ENCODE measurements around the gene DBH.
"Not testable (repeated sequence)": the region's sequence is repeated elsewhere in the genome, so short reads cannot be mapped to it uniquely, and the experiment has no call there.

The DBH gene

DNA sequence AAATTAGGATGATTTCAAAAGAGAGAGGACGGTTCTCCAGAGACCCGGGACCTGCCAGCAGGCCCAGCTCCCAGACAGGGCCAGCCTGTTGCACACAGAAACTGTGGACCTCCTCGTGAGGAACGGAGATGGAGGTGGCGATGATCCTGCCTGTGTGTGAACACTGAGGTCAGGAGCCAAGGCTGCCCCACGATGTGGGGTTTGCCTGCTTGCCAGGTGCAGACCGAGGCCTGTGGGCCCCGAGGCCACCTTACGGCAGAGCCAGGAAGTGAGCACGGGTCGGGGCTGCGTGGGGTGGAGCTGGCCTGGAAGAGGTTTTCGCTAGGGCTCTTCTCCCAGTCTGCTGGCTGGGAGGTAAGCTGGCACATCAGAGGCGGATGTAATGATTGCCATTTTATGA, 31.3 kb upstream of the DBH start:
- DNase-seq = no peak

DNA sequence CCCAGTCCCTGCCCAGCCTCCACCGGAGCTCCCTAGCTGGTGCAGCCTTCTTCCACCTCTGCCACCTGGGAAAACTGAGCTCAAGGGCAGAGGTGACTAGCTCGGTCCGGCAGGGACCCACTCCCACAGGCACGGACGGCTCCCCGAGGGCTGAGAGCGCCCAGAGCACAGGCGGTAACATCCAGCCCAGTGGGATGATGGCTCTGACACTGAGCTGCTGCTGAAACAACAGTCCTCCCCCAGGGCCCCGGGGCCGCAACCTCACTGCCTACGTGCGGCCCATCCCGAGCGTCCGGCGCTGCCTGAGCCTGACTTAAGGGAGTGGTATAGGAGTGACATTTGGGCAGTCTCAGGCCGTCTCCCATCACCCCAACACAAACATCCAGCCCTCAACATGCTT, 30.7 kb upstream of the DBH start:
- no peak for DNase-seq

DNA sequence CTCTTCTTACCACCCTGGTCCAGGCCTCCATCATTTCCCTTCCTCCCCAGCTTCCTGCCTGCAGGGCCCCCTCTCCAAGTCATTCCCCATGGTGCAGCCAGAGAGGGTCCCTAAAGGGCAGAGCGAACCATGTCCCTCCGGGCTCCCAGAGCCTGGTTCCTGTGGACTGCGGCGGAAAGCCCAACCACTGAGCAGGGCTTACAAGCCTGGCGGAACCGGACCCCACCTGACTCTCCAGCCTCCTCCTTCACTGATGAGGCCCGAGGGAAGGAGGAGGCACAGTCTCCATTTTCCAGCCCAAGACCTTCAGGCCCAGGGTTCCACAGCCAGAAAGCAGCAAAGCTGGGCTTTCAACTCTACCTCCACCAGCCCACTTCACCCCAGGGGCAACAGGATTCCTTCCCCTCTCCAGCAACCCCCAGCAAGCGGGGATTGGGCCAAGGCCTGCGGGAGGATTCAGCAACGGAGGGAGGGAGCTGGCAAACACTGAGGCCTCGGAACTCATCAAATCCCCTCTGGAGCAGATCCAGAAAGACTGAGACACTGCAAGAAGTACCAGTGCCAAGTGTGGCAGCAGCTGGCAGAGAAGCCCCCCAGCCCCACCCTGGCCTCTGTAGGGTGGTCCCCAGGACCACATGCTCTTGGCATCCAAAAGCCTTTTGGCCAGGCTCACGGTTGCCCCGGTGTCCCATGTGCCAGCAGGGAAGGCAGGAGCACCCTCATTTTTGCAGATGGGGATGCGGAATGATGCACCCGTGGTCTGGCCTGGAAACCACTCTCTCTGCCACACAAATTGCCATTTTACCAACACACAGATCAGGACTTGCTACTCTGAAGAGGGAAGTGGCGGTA, 30.1 kb upstream of the DBH start:
- DNase-seq = no peak

DNA sequence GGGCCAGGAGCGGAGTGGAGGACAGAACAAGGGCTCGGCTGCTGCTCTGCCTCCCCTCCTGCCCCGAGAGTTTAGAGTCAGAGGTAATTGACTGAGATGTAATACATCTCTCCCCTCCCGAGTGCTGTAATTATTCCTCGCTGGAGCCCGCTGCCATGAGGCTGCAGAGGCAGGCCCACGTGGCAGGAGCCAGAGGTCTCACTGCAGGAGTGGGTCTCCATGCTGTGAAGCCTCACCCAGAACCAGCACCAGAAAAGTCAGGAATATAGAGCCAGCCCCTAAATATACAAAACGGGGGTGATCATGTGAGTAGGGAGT, 29.5 kb upstream of the DBH start:
- DNase-seq = no peak

DNA sequence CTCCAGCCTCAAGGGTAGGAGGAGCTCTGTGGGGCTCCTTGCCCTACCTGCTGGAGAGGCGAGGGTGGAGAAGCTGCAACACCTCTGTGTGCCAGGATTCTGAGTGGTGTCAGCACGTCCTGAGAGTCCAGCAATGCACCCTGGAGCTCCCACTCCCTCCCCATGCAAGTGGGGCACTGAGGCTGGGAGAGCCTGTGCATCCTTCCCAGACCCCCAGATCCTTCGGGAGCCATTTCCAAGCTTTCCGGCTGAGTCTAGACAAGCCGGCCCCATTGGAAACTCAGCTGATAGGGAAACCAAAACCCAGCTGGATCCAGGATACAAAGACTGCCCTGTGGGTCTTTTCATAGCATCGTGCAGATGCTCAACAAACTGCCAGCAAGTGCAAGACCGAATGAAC, 28.8 kb upstream of the DBH start:
- DNase-seq = no peak

DNA sequence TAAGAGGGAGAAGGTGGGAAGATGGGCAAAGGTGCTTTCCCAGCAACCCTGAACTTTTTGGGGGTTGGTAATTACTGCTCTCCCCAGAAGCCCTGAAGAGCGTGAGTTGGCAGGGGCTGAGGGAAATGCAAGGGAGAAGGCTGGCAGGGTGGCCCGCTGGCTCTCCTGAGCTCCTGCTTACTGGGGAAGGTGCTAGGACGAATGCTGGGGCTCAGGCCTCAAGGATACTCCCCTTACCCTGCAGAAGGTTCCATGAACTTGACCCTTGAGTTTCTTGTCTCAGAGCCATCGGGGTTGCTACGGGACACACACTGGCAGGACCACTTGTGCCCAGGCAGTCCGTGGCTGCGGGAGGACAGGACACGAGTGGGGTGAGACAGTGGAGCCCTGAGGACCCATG, 28.2 kb upstream of the DBH start:
- no peak for DNase-seq

DNA sequence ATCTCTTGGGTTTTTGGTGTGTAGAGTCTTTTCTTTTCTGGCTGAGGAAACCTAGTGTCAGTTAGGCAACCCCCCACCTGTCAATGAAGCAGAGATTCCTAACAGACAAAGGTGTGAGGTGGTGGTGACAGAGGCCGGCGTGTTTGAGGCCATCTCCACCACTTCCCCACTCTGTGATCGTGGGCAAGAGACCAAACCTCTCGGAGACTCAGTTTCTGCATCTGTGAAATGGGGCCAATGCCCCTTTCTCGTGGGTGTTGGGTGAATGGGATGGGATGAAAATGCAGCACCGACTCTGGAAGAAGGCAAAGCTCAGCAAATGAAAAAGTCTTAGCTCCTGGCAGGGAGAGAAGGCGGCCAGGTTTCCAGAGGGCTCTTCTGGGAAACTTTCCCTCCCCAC, 27.8 kb upstream of the DBH start:
- no peak for DNase-seq

DNA sequence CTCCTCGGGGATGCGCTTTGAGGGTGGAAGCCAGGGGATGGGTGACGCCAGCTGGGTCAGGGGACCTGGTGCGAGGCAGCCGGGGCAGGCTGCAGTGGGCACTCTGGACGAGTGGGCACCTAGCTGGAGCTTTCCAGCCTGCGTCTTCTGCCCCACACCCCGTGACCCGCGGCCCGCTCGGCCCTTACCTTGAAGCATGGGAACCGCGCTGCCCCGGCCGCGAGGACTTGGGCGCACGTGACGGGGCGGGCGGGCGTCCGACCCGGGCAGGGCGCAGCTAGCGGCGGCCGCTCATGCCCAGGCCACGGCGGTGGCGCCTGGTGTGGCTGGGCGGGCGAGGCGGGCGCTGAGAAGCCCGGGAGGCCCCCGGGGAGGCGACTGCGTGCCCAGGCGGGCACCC, 27.3 kb upstream of the DBH start:
- no peak for DNase-seq

DNA sequence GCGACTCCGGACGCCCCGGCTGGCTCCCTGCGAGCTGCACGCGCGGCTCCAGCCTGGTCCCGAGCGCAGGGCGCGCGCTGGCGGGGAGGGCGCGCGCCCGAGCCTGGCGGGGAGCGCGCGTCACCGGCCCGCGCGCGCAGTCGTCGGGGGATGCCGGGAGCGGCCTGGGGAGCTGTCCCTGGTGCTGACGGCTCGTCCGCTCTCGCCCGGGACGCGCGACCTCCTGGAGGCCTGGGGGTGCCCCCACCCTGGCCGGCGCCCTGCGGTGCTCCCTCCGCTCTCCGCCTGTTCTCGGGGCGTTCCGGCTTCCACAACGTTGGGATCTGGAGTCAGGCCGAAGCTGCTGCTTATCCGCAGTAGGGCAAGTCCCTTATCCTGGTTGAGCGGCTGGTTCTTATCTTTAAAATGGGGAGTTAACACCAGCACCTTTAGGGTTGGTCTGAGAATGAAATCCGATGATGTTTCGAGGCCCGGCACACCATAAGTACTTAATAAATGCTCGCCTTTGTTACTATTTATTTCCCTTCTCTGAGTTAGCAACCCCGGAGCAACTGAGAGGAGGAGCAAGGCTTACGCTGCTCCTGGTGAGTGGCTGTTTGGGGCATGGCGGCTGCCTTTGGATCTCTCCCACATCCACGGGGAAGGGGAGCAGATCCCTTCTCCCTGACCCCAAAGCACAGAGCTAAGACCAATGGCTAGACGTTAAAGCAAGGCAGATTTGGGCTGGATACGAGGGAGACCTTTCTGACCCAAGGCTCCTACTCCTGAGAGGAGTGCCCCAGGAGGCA, 26.7 kb upstream of the DBH start, which contains the start of gene FAM163B:
Gene FAM163B, minus strand, starts transcription at position 79 of the 788 bp plus-strand sequence. CDS start 29,166 bp downstream, outside the sequence.
- no peak for DNase-seq

DNA sequence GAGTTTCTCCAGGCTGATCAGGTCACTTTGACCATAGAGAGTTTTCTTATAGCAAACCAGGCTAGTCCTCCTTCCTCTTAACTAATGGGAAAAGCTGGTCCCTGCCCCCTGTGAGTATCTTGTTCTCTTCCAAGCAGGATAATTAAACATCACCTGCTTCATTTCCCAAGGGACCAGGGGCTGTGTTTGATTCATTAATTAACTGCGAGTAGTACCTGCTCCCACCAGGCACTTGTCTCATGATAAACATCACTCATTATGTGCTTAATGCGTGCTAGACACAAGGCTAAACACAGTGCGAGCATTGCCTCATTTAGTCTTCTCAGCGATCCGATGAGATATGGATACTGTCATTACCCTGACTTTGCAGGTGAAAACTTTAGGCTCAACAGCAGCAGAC, 25.3 kb upstream of the DBH start:
- DNase-seq = no peak

DNA sequence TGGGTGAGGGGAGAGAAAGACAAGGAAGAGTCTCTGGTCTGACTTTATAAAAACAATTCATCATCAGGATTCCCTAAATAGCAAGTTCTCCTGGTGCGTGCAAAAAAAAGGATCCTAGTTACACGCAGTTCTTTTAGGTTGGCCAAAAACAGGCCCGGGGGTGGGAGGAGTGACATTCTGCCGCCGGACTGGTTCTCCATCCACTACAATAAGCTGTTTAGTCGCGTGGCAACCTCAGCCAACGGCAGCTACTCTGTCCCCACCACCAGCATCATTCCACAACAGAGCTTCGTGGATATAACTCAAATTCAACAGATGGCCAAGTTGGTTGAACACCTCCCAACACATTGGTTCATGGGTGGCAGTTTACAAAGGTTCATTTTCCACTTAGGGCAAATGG, 24.1 kb upstream of the DBH start:
- DNase-seq = no peak

DNA sequence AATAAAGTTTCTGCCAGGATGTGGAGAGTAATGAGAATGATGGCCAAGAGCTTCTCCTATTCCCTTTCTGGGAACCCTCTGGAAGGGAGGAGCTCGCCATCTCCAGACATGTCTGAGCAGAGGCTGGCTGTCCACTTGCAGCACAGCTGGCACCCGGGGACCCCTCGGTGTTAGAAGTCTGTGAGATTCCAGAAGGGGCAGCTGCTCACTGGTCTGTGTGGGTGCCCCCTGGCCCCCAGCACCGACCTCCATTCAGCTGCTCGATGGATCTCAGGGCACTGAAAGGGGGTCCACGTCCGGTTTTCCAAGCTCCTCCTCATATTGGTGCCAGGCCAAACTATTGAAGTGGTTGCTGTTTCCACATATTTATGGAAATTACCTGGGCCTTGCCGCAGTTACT, 23.3 kb upstream of the DBH start:
- no peak for DNase-seq

DNA sequence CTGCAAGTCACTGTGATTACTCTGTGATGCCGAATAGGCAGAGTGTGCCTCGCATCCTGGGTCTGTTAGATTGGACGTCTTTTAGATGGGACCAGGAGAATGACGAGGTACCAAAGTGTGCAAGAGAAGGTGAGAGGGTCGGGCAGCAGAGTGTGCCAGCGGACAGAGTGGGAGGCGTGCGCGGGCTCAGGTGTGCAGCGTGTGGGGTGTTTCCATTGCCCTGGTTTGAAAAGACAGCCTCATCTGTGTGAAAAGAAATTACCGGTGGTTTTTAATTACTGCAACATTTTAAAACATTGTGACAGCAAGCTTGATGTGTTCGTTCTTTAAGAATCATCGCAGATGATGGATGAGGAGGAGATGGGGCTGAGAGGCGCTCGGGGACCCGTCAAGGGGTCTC, 22.7 kb upstream of the DBH start:
- no peak for DNase-seq

DNA sequence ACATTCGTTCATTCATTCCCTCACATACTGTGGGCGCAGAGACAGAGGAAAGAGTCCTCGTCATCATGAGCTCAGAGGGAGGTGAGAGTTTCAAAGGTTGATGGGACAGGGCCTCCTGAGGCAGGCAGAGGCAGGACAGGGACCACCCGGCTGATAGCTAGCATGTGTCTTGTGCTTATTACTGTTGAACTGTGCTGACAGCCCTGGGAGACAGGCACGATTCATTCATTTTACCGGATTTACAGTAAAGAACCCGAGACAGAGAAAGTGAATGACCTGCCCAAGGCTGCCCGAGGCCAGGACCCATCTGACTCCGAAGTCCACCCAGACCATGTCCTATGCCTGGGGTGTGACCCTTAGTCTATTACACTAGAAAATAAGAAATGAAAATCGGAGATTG, 22.1 kb upstream of the DBH start:
- DNase-seq = no peak

DNA sequence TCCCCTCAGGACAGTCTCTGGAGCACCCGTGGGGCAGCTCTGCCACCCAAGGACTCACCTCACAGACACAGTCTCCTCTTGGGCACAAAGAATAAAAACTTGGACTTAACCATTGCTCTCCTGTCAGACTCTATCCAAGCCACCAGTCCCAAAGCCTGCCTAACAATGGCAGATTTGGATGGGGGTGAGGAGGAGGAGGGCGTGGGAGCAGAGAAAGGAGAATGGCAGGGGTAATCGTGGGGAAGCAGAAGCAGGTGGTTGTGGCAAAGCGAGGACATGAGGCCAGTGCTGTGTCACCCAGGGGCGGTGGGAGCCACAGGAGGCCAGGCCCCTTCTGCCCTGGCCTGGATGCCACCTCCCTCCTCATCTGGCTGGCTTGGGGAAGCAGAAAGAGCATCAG, 21.5 kb upstream of the DBH start:
- DNase-seq = no peak

DNA sequence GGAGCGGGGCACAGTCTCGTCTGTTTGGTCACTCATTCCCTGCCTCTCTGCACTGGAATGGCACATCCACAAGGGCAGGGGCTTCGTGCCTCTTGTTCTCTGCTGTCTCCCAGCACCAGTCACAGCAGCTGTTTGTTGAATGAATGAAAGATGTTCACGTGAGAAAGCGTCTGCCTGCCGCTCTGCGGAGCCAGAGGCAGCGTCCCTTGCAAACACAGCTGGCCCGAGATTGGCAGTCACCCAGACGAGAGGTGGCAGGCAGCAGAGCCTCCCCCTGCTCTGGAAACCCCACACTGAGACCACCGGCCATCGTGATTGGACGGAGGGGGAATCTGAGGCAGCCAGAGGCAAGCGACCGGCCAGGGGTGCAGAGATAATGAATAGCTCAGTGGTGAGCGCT, 21.0 kb upstream of the DBH start:
- DNase-seq = no peak

DNA sequence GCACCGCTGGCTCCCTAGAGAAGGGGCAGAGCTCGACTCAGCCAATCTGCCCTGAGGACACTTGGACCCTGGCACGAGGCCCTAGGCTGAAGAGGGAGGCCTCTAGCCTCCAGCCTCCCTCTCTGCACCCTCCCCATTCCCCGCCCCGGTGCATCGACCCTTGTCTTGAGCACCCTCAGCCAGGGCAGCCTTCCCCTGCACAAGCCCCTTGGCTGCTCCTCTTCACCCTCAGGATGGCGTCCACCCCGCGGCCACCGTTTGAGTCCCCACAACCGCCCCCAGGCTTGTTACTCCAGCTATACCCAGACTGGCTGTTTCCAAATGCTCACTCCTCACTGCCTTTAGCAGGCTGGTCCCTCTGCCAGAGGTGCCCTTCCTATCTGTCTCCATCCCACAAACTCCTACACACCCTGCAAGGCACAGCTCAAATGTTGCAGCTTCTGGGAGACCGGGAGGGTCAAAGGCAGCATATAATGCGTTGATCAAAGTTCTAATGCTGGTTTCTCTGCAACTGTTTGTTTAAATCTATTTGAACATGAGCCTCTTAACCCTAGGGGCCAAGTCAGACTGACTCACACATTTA, 20.5 kb upstream of the DBH start:
- no peak for DNase-seq

DNA sequence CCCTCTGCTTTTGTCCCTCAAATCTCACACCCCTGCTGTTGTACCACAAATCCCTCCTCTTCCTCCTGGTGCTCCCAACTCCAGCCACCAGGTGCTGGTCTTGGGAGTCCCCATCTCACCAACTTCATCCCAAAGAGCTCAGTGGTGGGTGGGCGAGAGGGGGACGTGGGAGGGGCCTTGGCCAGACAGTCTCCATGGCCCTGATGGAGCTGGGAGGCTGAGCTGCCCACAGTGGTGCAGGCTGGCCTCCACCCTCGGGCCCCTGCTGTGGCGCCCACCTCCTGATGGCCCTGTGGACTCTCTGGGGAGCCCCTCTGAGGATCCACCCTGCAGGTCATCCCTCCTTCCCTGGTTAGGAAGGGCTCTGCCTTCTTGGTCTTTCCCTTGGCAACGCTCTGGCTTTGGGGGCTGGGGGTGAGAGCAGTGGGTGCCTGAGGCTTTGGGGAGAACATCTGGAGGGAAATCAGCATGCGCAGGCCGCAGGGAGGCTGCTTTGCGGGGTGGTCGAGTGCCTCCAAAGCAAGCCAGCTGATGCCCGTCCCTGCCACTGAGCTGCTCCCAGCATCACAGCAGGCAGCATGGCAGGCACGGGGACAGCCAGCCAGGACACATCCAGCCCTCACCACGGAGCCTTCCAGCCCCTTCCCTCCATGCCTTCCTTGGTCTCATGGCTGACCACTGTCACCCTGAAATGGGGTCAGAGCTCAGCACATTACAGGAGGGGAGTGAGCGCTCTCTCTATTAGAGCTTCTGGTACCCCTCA, 19.3 kb upstream of the DBH start:
- DNase-seq = no peak

DNA sequence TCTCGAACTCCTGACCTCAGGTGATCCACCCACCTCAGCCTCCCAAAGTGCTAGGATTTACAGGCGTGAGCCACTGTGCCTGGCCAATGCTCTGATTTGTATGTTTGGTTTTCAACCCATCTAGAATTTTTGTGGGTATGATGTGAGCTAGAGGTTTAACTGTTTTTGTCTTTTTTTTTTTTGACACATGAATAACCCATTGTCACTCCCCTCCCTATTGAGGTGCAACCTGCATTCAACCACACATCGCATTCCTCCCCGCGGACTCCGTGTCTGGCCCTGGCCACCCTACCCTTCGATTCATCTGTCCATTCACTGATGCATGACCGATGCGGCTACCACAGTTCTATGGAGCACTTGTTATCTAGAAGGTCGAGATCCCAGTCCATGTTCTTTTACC, 17.4 kb upstream of the DBH start:
- DNase-seq = no peak

DNA sequence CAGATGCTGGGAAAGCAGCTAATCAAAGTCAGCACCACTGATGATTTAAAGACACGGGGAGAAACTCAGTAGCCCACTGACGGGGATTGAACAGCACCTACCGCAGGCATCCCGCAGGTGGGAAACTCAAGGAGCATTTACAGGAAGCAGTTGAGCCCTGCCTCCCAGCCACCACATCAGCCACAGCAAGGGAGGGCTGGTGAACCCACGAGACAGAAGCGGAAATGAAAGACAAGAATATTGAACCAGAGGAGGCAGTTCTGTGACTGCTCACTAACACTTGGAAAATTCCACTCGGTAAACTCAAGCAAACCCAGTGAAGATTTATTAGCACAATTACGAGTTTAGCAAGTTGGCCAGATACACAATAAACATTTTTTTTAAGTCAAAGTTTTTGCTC, 16.4 kb upstream of the DBH start:
- DNase-seq = no peak

DNA sequence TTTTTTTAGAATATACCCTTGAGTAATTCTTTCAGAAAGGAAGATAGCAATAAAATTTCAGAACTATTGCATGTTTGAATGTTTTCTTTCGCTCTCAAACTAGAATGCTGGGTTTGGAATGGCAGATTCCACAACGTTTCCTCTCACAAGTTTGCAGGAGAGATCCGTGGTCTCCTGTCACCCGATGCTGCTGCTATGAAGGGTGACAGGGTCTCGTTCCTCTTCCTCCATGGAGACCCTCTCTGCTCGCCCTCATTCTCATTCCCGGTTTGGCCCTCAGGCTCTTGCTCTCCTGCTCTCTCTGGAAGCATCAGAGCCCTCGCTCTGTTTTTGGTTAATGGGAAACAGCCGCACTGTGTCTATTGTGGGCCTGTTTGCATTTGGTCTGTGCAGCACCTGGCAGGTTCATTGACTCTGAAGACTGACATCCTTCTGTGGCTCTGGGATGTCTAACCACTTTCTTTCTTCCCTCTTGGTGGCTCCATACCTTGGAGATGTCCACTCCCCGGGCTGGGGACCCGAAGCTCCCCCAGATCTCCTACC, 14.4 kb upstream of the DBH start:
- no peak for DNase-seq

DNA sequence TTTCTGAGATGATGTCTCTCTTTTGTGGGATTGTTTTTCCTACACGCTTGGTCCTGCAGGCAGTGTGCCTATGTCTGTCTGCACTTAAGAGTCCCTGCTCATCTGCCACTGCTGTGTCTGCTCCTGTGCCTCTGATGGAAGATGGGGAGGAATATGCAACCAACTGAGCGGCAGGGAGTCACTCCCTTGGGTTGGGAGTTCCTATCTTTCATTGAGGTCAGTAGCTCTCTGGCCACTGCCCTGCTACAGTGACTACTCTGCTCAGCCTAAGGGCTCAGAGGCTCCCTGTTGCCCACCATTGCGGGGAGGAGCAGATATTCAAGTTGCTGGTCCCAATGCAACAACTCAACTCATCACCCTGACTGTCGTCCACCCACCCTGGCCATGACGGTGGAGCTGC, 13.6 kb upstream of the DBH start:
- no peak for DNase-seq

DNA sequence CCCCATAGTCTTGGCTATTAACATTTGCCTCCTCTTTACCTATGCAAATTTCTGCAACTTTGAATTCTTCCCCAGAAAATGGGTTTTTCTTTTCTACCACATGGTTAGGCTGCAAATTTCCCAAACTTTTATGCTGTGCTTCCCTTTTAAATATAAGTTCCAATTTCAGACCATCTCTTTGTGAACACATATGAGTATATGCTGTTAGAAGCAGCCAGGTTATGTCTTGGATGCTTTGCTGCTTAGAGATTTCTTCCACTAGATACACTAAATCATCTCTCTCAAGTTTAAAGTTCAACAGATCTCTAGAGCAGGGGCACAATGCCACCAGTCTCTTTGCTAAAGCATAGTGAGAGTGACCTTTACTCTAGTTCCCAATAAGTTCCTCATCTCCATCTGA, 10.2 kb upstream of the DBH start:
- DNase-seq = not testable (repeated sequence)

Measured in bone marrow (tissue), 2 donors.